COLO668 (cell line): Measurements from ENCODE around the gene CEP41.

Experiments used
- DNase-seq: peaks from one replicate; lab custom pipeline; 2025; ENCODE audit not compliant: unreplicated experiment; lab: John Stamatoyannopoulos, UW

Gene CEP41

GRCh38 chr7:130440527-130441365 lies at the start of gene CEP41:
TSS of gene CEP41 (minus strand) at chr7:130441016. CDS start at chr7:130440966, 50 bp downstream.
- DNase-seq = peak; percentile 98

- no peak for DNase-seq
These were observed 49.5 kb upstream of the CEP41 start for GRCh38 chr7:130490311-130490791.

- no peak for DNase-seq
These were observed 48.5 kb upstream of the CEP41 start for GRCh38 chr7:130489140-130489983.

GRCh38 chr7:130488392-130489139 lies 47.8 kb upstream of the CEP41 start:
- no peak for DNase-seq

GRCh38 chr7:130486954-130487436 lies 46.2 kb upstream of the CEP41 start:
- DNase-seq = no peak

GRCh38 chr7:130486114-130486953 lies 45.5 kb upstream of the CEP41 start:
- peak; percentile 96 for DNase-seq

GRCh38 chr7:130485734-130486113 lies 44.9 kb upstream of the CEP41 start:
- DNase-seq = no peak

GRCh38 chr7:130483031-130483430 lies 42.2 kb upstream of the CEP41 start:
- no peak for DNase-seq

GRCh38 chr7:130481898-130482297 lies 41.1 kb upstream of the CEP41 start:
- DNase-seq = no peak

GRCh38 chr7:130479716-130480400 lies 39.0 kb upstream of the CEP41 start:
- DNase-seq = no peak

GRCh38 chr7:130478991-130479390 lies 38.2 kb upstream of the CEP41 start:
- no peak for DNase-seq

GRCh38 chr7:130476297-130477150 lies 35.7 kb upstream of the CEP41 start:
- no peak for DNase-seq

- no peak for DNase-seq
These were observed 35.0 kb upstream of the CEP41 start for GRCh38 chr7:130475776-130476175.

- DNase-seq = no peak
These were observed 33.1 kb upstream of the CEP41 start for GRCh38 chr7:130473876-130474275.

GRCh38 chr7:130473289-130473688 lies 32.5 kb upstream of the CEP41 start:
- DNase-seq = no peak

GRCh38 chr7:130471974-130472373 lies 31.2 kb upstream of the CEP41 start:
- no peak for DNase-seq

GRCh38 chr7:130468612-130469011 lies 27.8 kb upstream of the CEP41 start:
- DNase-seq = no peak

GRCh38 chr7:130463553-130464434 lies 23.0 kb upstream of the CEP41 start:
- no peak for DNase-seq
